Esophagus mucosa (tissue), 1 donor: ENCODE measurements around the gene INSYN1. TPM values are rescaled to one million over a fixed set of nuclear protein-coding genes. Genes with fewer than 3 reads are reported as not detected.
A peak's percentile ranks its signal among the peaks of the same experiment; 100 is the strongest.

Source experiments
- ATAC-seq: fragments of 200-7000 bp; cut with Tn5 transposase; one replicate; pipeline ENCODE4 v1.9.1; 2020
- total RNA-seq: library from RNA; stranded (reverse); gene quantifications from one replicate; pipeline ENCODE4 v1.2.4, GENCODE V29; 2023
- donor health status: DM: yes; HTN: yes; CAD: no.

Gene INSYN1
- total RNA-seq, 1 donor from 2014 or later, result 5.1 TPM

- peak; percentile 87 for ATAC-seq
These were observed 24.6 kb upstream of the INSYN1 start for GRCh38 chr15:73777741-73778140.

GRCh38 chr15:73773428-73773827, 20.3 kb upstream of the INSYN1 start:
- ATAC-seq, result no peak

GRCh38 chr15:73771385-73772045, 18.4 kb upstream of the INSYN1 start:
- no peak for ATAC-seq

GRCh38 chr15:73770050-73770449, 16.9 kb upstream of the INSYN1 start:
- no peak for ATAC-seq

GRCh38 chr15:73767806-73768501, 14.8 kb upstream of the INSYN1 start:
- ATAC-seq, result no peak

GRCh38 chr15:73766598-73766997, 13.4 kb upstream of the INSYN1 start:
- no peak for ATAC-seq

- no peak for ATAC-seq
These were observed 12.6 kb upstream of the INSYN1 start for GRCh38 chr15:73765778-73766177.

GRCh38 chr15:73763931-73764330, 10.8 kb upstream of the INSYN1 start:
- no peak for ATAC-seq

GRCh38 chr15:73760330-73761329, 7.5 kb upstream of the INSYN1 start:
- ATAC-seq, result no peak

GRCh38 chr15:73758461-73758860, 5.3 kb upstream of the INSYN1 start:
- no peak for ATAC-seq

- ATAC-seq, result no peak
These were observed 4.4 kb upstream of the INSYN1 start for GRCh38 chr15:73757571-73757970.

GRCh38 chr15:73756947-73757513, 3.9 kb upstream of the INSYN1 start:
- no peak for ATAC-seq

GRCh38 chr15:73756390-73756789, 3.2 kb upstream of the INSYN1 start:
- ATAC-seq, result no peak

- no peak for ATAC-seq
These were observed 2.8 kb upstream of the INSYN1 start for GRCh38 chr15:73755946-73756345.

- no peak for ATAC-seq
These were observed 2.3 kb upstream of the INSYN1 start for GRCh38 chr15:73755481-73755880.

GRCh38 chr15:73754461-73754860, 1.3 kb upstream of the INSYN1 start:
- ATAC-seq, result no peak

- peak; percentile 20 for ATAC-seq
These were observed 351 bp downstream of the INSYN1 start for GRCh38 chr15:73752806-73753193.

GRCh38 chr15:73751899-73752805, 999 bp downstream of the INSYN1 start:
- peak; percentile 33 for ATAC-seq

GRCh38 chr15:73751511-73751898, 1.6 kb downstream of the INSYN1 start:
- ATAC-seq, result no peak

- no peak for ATAC-seq
These were observed 2.2 kb downstream of the INSYN1 start for GRCh38 chr15:73750951-73751350.

- ATAC-seq, result no peak
These were observed 2.7 kb downstream of the INSYN1 start for GRCh38 chr15:73750438-73750837.

- ATAC-seq, result no peak
These were observed 3.2 kb downstream of the INSYN1 start for GRCh38 chr15:73749971-73750370.
